Germinal center (tissue), 1 donor: ENCODE measurements around the gene CCDC32.
"Not testable (repeated sequence)": the region's sequence is repeated elsewhere in the genome, so short reads cannot be mapped to it uniquely, and the experiment has no call there.

Experiments
- DNase-seq: peaks from one replicate; pipeline ENCODE4 v3.0.0; 2012; ENCODE audit warnings: mixed read lengths, low spot score

CCDC32 gene, protein sequence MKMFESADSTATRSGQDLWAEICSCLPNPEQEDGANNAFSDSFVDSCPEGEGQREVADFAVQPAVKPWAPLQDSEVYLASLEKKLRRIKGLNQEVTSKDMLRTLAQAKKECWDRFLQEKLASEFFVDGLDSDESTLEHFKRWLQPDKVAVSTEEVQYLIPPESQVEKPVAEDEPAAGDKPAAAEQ

DNA sequence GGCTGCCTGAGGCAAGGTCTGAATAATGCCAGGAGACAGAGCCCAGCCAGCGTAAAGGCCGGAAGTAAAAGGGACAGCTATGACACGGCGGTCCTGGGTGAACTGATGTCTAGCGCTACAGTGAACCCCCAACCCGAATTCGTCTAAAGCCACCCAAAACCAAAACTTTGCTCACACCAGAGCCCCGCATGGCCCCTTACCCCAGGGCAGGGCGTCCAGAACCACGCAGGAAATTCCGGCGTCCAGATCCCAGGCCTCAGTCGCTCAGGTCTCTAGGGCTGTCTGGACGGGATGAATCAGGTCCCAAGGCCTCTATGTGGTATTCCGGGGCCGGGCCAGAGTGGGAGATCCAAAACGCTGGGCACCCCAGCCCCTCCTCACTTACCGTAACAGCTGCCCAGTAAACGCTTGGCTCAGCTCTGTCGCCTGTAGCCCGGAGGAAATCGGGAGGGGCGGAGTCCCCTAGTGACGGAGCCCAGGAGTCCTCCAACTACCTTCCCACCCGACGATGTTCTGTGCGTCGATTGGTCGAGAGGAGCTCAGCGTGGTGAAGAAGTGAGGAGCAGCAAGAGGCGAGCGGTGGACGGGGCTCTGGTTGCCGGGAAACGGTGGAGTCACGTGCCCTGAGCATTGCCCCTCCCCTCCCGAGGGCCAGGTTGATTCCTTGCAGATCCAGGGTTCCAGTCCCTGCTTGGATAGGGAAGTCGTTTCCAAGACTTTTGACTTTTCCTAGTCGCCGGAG is at the start of gene CCDC32:
Gene CCDC32 (minus strand): TSS at position 452 of the 742 bp plus-strand sequence. CDS start 2,027 bp downstream, outside the sequence.
- peak; percentile 98 for DNase-seq

DNA sequence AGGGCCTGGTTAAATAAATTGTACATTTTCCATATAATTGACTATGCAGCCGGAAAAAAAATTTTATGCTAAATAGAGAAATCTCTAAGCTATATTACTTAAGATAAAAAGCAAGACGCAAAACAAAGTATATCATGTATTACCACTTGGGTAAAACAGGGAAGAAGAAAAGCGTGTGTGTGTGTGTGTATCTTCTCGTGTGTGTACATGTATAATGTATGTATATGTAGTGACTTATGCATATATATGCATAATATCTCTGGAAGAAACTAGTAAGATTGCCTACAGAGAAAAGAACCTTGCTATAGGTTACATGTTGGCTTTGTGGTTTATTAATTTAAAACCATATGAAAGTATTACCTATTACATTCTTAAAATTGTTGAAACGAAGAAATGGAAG is 48.2 kb upstream of the CCDC32 start:
- DNase-seq, result no peak

DNA sequence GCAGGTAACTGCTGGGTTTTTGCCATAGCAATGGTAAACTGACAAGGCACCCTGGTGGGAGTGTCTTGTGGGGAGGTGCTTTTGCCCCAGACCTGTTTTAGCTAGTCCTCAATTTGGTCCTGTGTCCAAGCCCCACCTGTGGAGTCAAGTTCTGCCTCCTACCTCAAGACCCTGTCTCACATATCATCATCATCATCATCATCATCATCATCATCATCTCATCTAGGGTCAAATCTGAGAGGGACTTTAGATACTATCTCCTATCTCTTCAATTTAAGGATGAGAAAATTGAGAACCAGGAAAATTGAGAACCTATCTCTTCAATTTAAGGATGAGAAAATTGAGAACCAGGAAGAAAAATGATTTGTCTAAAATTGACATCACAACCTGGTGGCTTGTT is 39.1 kb upstream of the CCDC32 start:
- DNase-seq, result no peak

DNA sequence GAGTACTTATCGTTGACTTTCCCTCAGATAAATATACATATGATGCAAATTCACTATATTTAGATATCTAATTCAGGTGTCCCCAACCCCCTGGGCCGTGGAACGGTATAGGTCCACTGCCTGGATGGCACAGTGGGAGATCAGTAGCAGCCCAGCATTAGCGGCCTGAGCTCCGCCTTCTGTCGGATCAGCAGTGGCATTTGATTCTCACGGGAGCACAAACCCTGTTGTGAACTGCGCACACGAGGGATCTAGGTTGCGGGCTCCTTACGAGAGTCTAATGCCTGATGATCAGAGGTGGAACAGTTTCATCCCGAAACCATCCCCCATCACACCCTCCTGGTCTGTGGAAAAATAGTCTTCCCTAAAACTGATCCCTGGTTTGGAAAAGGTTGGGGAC is 36.1 kb upstream of the CCDC32 start:
- peak; percentile 15 for DNase-seq

DNA sequence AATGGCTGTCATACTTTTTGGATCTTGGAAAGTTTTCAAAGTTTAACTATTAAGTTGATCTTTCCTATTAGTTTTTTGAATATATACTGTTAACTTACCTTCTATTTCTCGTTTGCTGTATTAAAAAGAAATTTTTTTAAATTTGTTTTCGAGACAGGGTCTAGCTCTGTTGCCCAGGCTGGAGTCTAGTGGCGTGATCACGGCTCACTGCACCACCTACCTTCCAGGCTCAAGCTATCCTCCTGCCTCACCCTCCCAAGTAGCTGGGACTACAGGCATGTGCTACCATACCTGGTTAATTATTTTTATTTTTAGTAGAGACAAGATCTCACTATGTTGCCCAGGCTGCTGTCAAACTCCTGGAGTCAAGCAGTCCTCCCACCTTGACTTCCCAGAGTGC is 33.8 kb upstream of the CCDC32 start:
- DNase-seq, result no peak

DNA sequence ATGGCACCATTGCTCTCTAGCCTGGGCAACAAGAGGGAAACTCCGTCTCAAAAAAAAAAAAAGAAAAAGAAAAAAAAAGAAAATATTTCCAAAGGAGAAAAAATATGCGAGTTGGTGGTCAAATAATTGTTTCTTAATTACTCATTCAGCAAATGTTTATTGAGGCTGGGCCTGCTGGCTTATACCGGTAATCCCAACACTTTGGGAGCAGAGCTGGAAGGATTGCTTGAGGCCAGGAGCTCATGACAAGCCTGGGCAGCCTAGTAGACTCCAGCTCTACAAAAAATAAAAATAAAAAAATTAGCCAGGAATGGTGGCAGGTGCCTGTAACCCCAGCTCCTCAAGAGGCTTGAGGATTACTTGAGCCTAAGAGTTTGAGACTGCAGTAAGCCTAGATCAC is 33.3 kb upstream of the CCDC32 start:
- DNase-seq, result no peak

DNA sequence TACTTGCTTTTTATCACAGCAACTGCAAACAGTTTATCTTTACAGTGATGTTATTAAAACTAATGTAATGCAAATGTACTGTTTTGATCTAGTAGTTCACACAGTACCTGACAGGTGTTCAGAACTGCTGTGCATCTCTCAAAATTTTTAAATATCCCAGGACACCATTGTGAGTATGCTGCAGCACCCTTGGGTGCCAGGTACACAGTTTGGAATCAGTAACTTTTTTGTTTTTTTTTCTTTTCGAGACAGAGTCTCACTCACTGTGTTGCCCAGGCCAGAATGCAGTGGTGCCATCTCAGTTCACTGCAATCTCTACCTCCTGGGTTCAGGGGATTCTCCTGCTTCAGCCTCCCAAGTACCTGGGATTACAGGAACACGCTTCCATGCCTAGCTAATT is 32.2 kb upstream of the CCDC32 start:
- DNase-seq, result no peak

DNA sequence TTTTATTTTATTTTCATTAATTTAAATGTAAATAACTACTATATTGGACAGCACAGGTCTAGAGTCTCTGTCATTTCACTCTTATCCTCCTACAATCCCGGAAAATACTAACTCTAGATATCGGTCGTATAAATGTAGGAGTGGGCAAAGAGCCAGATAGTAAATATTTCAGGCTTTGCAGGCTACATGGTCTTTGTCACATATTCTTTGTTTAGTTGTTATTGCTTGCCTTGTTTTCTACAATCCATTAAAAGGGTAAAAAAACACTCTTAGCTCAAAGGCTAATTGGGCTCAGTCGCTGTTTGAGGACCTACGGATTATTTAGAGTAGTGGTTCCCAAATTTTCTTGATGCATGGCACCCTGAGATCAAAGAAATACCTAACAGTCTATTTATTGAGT is 30.9 kb upstream of the CCDC32 start:
- no peak for DNase-seq

DNA sequence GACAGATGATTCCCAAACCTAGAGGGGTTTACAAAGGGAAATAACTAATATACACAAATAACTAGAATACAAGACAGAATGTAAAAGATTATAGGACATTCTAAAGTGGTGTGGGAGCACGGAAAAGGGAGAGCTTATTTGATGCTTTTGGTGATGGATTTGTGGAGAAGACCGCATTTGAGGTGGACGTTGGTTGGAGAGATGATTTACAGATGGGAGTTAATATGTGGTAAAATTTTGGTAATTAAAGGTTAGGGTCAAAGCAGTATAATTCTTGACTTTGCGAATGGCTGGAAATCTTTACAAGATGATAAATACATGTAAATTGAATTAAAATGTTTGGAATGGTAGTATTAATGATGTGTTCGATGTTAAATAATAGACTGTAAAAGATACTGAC is 30.4 kb upstream of the CCDC32 start:
- DNase-seq, result no peak

DNA sequence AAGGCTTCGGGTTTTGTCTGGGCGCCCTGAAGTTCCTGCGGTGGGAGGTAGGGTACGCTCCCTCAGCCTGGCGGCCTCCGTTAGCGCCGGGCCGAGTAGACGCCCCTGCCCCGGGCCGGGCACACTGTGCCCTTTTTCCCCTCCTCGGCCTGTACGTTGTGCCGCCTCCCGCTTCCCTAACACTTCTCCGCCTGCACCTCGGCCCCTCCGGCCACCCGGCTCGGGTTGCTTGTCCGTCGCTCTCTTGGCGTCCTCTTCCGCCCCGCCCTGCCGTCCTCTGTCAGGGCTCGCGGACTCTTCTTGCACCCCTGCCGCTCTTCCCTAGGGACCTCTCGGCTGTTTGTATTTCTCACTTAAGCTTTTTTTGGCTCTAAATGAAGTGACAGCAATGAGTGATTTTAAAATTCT is 29.6 kb upstream of the CCDC32 start:
- DNase-seq, result peak; percentile 65

DNA sequence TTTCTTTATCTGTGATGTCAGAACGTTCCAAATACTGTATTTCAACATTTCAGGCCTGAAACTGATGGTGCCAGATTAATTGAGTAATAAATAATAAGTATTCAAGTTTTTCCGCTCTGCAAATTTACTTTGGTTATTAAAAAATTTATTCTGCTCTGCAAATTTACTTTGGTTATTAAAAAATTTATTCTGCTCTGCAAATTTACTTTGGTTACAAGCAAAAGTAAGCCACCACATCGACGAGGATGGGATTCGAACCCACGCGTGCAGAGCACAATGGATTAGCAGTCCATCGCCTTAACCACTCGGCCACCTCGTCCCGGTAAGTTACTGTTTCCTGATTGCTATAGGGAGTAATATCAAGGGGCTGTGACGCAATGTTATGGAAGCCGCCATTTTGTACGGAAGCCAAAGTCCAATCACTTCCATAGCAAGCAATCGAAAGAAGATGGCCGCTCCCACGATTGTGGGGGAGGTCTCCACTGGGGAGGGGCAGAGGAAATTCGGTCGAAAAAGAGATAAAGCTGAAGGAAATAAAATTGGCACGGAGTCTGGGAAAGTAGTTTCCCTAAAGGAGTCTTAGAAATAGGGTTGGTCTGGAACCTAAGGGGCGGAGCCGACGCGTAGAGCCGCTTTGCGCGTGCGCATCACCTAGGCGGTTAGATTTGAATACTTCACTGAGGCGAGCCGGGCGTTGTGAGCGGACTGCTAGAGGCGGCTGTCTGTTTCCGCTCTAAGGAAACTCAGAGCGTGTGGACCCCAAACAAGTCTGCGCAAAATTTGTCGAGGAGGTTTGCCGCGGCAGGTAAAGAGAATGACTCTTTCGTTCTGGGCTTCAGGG is 29.0 kb upstream of the CCDC32 start, which contains the start of gene KNL1:
Gene KNL1 (plus strand): TSS at position 662 of the 841 bp plus-strand sequence. CDS start 8,683 bp downstream, outside the sequence.
- DNase-seq, result peak; percentile 93

DNA sequence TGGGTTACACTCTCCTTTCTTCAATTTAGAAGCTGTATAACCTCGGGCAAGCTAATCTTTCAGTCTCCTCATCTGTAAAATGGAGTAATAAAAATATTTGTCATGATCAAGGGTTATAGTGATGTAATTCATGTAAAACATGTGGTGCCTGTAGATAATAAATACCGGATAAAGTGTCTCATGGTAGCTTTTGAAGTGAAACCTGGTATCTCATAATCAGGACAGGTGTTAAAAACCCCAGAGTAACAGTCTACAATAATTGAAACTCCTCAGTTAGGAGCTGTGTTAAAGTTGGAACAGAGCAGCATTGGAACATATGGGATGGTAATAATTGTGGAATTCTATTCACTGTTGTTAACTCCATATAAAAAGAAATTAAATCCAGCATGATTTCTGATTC is 28.3 kb upstream of the CCDC32 start:
- DNase-seq, result no peak

DNA sequence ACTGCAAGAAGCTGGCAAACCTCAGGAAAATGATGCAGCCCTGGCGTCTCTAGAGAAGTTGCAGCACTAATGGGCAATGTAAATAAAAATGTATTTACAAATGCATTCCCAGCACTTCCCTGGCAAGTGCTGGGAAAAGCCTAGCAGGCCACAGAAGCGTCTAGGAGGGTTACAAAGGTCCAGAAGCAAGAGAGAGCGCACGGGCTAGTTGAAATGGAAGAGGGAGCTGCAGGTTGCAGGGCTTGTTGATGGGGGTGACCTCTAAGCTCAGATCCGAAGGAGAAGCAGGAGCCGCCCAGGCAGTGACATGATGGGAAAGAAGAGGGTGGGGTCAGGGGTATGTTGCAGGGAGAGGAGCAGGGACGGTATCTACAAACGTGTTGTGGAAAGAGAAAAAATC is 26.5 kb upstream of the CCDC32 start:
- DNase-seq, result no peak

DNA sequence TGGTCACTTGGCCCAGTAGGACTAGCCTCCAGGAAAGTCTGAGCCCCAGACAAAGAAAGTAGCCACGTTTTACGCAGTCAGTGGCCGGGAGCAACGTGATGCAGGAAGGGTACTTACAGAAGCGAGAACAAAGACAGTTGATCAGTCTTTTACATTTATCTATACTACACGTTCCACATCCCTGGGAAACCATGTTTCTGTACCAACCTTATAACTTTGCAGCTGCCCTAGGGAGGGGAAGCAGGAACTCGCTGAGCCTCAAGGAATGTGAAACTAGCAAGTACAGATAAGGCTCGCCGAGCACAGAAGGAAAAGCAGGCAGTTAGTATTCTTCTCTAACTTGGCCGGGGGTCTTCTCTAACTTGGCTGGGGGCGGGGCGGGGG is 25.8 kb upstream of the CCDC32 start:
- no peak for DNase-seq

DNA sequence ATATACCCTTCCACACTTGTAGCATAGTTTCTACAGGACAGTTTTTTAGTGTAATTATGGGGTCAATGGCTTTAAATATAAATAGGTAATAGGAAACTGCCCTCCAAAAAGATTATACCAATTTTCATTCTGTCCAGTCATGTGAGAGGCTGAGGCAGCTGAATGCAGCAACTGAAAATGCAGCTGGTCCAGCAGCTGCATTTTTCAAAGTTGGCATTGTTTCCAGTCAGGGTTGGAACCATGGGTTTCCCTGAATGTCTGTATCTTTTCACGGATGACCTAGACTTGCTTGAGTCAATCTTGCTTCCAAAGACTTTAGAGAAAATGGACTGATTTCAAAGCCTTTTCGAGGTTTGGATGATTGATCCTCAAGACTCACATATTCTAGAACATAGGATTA is 19.3 kb upstream of the CCDC32 start:
- DNase-seq, result no peak

DNA sequence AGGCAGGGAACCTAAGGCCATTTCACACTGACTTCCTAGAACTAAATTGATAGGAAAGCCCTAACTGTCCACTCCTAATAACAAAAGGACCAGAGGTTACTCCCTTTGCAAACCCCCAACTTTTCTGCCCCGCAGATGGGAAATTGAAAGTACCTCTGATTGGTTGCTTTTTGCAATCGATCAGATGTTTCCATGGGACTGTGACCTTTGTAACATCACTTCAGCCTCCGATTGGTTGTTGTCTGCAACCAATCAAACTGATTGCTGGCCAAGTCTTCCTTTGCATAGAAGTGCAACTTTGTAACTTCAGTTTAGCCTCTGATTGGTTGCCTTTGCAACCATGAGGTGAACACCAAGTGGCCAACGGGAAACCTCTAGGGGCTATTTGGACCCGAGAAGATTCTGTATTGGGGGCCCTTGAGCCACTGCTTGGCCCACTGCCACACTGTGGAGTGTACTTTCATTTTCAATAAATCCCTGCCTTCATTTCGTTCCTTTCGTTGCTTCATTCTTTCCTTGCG is 17.9 kb upstream of the CCDC32 start:
- no peak for DNase-seq

DNA sequence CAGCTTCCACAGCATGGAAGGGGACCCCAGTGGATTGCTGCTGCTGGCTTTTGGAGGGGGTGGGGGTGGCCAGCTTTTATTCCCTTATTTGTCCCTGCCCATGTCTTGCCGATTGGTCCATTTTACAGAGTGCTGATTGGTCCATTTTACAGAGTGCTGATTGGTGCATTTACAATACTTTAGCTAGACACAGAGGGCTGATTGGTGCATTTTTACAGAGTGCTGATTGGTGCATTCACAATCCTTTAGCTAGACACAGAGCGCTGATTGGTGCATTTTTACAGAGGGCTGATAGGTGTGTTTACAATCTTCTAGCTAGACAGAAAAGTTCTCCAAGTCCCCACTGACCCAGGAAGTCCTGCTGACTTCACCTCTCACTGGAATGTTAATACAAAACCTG is 17.0 kb upstream of the CCDC32 start:
- DNase-seq, result not testable (repeated sequence)

DNA sequence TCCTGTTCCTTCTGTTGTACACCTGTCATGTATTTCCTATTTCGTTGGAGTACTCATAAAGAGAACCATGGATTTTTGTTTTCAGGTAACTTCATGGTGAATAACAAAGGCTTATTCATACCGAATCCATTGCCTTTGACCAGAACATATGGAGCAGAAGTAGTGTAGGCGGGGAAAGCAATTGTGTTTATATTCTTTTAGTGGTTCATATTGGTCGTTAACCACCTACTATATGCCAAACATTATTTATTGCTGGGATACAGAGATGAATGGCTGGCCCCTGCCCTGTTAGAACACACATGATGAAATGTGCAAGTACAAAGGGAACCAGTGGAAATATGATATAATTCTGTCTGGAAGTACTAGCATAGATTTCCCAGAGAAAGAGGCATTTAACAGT is 14.1 kb upstream of the CCDC32 start:
- DNase-seq, result no peak

DNA sequence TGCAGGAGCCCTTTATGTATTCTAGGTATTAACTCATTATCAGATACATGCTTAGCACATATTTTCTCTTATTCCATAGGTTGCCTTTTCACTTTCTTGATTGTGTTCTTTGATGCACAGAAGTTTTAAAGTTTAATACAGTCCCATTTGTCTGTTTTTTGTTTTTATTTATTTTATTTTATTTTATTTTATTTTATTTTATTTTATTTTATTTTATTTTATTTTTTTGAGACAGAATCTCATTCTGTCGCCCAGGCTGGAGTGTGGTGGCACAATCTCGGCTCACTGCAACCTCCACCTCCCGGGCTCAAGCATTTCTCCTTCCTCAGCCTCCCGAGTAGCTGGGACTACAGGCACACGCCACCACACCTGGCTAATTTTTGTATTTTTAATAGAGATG is 12.1 kb upstream of the CCDC32 start:
- not testable (repeated sequence) for DNase-seq

DNA sequence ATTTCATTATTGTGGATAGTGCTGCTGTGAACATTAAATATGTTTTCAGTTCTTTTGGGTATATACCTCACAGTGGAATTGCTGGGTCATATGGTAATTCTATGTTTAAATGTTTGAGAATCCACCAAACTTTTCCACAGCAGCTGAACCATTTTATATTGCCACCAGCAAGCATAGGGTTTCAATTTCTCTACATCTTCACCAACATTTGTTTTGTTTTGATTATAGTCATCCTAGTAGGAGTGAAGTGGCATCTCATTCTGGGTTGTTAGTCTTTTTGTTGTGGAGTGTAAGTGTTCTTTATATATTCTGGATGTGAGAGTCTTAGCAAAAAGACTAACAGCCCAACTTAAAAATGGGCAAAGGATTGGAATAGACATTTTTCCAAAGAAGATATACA is 10.3 kb upstream of the CCDC32 start:
- DNase-seq, result no peak

DNA sequence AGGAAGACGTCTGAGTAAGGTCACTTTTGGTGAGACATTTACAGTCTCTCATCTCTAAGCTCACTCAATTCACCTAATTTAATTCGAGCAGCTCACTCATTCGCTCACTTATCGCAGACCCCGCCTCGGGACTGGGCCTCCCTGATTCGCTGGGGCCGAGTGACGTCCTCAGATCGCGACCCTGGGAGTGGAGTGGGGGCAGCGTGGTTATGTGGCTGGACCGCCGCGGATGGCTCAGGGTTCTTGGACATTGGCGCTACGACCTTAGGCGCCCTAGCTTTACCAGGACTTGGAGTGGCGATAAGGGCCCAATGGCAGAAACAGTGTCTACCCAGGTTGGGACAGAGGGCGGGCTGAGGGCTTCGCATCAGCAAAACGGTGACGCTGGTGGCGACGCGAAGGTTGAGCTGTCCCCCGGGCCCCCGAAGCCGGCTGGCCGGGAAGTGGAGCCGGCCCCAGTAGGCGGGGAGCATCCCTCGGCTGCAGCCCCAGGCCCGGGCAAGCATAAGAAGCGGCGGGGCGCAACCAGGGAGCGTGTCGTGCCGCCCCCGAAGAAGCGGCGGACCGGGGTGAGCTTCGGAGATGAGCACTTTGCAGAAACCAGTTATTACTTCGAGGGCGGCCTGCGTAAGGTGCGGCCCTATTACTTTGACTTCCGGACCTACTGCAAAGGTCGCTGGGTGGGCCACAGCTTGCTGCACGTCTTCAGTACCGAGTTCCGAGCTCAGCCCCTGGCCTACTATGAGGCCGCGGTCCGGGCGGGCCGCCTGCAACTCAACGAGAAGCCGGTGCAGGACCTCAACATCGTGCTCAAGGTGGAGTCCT is 4.5 kb upstream of the CCDC32 start, which contains the start of gene RPUSD2:
Gene RPUSD2 (plus strand): TSS at position 171 of the 825 bp plus-strand sequence. CDS start 39 bp downstream, at position 210.
- DNase-seq, result peak; percentile 94

DNA sequence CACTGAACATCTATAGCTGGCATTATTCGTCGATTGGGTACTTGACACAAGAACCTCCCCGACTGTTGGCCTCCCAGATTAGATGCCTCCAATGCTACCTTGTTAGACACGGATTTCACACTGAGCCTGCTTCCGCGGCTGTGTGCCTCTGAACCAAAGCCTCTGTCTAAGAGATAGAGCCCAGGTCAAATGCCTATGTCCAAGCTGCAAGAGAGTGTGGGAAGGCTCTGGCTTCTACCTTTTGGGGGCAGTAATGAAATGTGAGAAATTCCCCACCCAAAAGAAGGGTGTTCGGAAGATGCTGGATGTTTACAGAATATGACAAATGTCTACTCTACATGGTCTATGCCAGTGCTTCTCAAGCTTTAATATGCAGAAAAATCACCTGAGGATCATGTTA is 2.3 kb upstream of the CCDC32 start:
- no peak for DNase-seq
